ENCODE measurements around the gene RHOBTB3.

- TF ChIP-seq CTCF (conservative IDR thresholded peaks at IDR 0.05) (no peak), ZFX (IDR thresholded peaks at IDR 0.05) (no peak)
Observed at GRCh38 chr5:95686651-95687050, 44.5 kb upstream of the RHOBTB3 start.
